Jurkat, Clone E6-1 (cell line): ENCODE data around the gene FARS2.

Experiments used
- DNase-seq: peaks from one replicate; pipeline ENCODE4 v3.0.0-alpha.2; 2011; ENCODE audit warnings: low read depth, low spot score
- H3K4me3 ChIP-seq: 2 replicates; pipeline ENCODE4 v1.5.1; 2011; ENCODE audit warnings: mild to moderate bottlenecking, low read length, control low read depth, moderate library complexity

Gene FARS2

DNA sequence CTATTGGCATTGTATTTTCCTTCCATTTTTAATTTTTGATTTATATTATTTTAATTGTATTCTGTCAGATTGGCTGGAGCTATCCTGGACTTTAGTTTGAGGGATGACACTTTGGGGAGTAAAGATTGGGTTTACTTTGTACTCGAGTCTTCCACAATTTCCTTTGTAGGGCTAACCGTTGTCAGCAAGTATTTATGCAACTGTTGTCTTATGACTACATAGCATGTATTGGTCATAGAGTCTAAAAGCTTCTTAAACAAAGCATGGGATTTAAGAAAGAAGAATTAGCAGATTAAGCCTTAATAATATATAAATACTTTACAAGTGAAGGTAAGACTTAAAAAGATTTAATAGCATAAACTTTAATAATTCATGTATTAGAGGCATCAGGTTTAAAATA lies 19.6 kb downstream of the FARS2 start:
- H3K4me3 ChIP-seq = no peak overlapping the region
- DNase-seq = no peak

DNA sequence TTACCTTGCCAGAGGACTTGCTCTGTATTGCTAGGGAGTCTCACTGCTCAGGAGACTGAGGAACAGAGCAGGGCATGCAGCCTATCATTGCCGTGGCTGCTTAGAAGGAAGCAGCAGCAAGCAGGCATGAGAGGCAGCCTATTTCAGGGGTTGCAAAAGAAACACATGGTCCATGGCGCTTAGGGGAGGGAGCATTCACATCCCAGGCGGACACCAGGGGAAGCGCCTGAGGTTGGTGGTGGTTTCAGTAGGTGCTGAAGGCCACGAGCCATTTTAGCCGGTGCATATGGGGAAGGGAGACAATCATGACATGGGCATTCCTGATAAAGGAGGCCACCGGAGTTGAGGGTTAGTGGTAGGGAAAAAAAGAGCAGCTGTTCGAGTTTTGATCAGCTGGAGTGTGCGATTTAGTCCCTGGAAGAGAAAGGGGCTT lies 20.9 kb downstream of the FARS2 start:
- H3K4me3 ChIP-seq = no peak overlapping the region
- DNase-seq = no peak

DNA sequence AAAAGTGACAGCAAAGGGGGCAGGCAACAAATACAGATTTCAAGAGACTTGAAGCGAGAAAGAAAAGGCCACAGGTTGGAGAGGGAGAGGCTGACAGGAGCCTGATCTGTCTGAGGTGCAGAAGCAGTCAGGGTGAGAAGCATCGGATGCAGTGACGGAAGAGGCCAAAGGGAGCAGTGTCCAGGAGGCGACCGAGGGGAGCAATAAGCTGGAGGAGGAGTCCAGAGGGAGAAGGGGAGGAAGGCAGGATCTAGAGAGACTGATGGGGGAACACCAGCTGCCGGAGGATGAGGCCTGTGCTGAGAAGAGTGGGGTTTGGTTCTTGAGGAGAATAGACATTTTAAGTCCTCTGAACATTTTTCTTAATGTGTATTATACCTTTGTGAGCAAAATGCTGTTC lies 23.8 kb downstream of the FARS2 start:
- no peak overlapping the region for H3K4me3 ChIP-seq
- no peak for DNase-seq

GRCh38 chr6:5285526-5285925 lies 24.2 kb downstream of the FARS2 start:
- no peak for DNase-seq

GRCh38 chr6:5286780-5287179 lies 25.5 kb downstream of the FARS2 start:
- no peak for DNase-seq

More at GRCh38 chr6:5285526-5285925, 24.2 kb downstream of the FARS2 start:
- H3K4me3 ChIP-seq = no peak overlapping the region

DNA sequence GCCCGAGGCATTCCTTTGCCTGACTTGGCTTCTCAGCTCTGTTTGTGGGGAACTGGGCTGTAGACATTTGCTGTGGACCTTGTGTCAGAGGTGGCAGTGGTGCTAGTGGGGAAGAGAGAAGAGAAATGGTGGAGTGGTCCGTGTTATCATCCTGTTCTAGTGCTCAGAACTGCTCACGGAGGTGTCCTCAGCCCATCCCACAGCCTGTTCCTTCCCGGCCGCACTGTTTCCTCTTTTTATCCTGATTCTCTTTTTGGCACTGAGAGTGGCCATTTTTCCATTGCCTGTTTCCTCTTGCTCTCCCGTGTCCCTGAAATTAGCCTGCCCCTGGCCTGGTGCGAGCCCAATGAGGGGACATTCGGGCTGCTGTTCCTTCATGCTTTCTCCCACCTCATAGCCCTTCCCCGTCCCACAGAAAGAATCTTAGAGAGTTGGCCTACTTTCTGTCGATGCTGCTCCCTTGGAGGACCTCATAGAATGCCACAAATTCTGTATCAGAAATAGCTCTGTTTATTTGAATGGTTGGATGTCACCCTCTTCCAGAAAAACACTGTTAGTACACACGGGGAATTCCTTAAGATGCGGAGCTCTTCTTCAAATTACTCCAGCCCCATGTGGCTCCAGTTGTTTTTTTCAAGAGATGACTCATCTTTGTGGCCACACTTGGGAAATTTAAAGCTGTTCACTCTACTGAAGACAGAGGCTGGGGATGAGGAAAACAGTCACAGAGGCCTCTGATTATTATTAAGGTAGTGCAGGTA lies 26.1 kb downstream of the FARS2 start:
- no peak overlapping the region for H3K4me3 ChIP-seq
- DNase-seq = no peak

More at GRCh38 chr6:5286780-5287179, 25.5 kb downstream of the FARS2 start:
- H3K4me3 ChIP-seq = no peak overlapping the region

DNA sequence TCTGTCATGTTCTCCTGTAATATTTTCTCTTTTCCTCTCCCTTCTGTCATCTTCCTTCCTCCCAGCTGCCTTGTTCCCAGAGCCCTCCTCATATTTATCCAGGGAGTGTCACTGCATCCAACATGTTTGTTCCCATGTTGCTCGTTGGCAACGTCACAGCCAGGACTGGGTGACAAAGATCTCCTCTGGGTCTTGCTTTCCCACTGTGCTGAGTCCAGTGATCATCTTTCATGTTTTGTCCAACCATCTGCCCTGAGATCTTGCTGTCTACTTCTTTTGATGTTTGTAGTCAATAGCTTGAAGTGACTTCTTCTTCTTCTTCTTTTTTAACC lies 26.6 kb downstream of the FARS2 start:
- H3K4me3 ChIP-seq = no peak overlapping the region
- DNase-seq = no peak

DNA sequence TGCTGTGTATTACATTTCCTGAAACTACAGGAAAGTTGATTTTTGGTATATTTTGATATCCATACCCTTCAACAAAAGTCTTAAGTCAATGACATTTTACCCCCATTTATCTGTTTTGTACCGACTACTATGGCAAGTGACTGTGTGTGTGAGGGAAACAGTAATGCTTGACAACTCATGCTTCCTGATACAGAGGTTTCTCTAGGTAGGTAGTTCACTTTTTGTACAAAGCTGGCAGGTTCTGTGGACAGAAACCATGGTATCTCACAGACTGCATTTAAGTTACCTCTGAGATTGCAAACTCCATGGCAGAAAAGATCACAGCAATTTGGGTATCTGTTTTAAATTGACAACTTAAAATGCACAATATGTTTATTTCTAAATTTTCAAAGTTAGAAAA lies 28.8 kb downstream of the FARS2 start:
- no peak overlapping the region for H3K4me3 ChIP-seq
- no peak for DNase-seq

- DNase-seq = no peak
- H3K4me3 ChIP-seq = no peak overlapping the region
These were observed 29.2 kb downstream of the FARS2 start for GRCh38 chr6:5290500-5290899.

DNA sequence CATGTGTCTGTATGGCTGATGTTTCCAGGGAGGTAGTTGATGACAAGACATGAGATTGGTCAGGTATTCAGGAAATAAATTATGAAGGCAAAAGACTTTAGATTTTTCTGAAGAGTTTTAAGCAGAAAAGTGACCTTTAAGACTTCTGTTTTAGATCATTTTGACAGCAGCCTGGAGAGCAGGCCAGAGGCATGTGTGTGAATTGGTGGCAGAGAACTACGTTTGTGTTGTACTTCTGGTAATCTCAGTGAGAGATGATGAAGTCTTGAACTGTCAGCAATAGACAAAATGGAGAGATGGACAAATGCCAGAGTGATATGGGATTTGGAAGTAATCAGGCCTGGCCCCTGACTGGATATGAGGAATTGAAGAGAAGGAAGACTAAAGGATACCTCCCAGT lies 30.8 kb downstream of the FARS2 start:
- H3K4me3 ChIP-seq = no peak overlapping the region
- no peak for DNase-seq

GRCh38 chr6:5293692-5294091 lies 32.4 kb downstream of the FARS2 start:
- no peak for DNase-seq
- H3K4me3 ChIP-seq = no peak overlapping the region

GRCh38 chr6:5294392-5295211 lies 33.3 kb downstream of the FARS2 start:
- DNase-seq = no peak

GRCh38 chr6:5295623-5296022 lies 34.3 kb downstream of the FARS2 start:
- H3K4me3 ChIP-seq = no peak overlapping the region
- DNase-seq = no peak

More at GRCh38 chr6:5294392-5295211, 33.3 kb downstream of the FARS2 start:
- H3K4me3 ChIP-seq = no peak overlapping the region

DNA sequence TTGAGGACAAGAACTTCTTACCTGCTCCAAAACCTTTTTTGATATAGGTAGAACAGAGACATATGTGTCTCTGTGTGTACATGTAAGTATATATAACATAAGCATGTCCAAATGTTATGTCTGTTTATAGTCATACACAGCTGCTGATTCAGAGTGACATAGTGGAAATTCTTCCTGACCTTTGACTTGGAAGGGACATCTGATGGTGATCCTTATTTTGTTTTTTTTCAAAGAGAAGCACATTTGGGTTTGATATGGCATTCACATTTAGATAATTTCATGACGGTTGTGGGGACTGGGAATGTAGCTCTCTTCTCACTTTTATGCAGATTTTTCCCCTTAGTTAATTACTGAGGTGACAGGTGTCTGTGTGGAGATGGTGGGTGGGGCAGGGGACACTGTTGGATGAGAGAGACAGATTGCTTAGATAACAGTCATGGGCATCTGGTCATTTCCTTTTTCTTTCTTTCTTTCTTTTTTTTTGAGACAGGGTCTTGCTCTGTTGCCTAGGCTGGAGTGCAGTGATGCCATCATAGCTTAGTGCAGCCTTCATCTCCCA lies 39.0 kb downstream of the FARS2 start:
- DNase-seq = no peak
- no peak overlapping the region for H3K4me3 ChIP-seq

- no peak for DNase-seq
- H3K4me3 ChIP-seq = no peak overlapping the region
These were observed 41.1 kb downstream of the FARS2 start for GRCh38 chr6:5302220-5302946.

DNA sequence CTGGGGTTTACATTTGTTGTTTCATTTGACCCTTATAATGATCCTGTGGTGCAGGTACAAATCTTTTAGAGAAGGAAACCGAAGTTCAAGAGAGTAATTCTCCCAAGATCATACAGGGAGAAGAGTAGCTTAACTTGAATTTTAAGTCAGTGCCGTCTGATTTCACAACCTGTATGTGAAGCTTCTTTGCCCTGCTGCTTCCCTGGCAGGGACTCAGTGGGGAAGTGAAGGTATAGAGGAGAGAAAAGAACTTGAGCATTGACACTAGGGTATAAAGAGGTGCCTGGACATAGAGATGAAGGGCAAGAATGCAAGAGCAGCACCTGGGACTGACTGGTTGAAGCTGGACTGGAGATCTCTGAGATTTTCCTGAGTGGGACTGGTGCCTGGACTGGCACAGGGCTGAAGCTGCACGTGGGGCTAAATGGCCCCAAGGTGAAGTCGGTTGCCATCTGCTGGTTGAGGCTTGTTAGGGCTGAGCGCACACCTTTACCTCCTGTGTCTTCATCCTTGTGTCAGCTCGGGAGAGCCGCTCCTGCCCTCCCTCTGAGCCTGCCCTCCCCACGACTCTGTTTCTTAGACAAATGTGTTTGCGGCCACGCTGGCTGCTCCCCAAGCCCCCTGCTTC lies 41.8 kb downstream of the FARS2 start:
- peak; percentile 21 for DNase-seq
- no peak overlapping the region for H3K4me3 ChIP-seq

DNA sequence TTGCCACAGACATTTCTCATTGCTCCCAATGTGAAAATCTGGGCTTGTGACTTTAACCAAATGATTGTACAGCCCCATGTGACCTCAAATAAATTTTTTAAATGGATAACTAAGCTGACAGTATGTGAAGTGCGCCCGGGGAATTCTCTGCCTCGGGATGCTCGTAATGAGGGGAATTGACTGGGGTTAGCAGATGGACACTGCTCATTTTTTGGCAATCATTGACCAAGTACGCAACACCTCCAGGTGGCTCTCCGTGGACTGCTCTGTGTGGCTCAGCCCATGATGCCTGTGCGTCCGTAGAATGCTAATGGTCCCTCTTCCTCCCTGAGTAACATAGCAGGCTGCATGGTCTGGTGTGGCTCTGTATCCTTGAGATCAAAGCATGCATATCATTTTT lies 42.4 kb downstream of the FARS2 start:
- no peak for DNase-seq
- no peak overlapping the region for H3K4me3 ChIP-seq

DNA sequence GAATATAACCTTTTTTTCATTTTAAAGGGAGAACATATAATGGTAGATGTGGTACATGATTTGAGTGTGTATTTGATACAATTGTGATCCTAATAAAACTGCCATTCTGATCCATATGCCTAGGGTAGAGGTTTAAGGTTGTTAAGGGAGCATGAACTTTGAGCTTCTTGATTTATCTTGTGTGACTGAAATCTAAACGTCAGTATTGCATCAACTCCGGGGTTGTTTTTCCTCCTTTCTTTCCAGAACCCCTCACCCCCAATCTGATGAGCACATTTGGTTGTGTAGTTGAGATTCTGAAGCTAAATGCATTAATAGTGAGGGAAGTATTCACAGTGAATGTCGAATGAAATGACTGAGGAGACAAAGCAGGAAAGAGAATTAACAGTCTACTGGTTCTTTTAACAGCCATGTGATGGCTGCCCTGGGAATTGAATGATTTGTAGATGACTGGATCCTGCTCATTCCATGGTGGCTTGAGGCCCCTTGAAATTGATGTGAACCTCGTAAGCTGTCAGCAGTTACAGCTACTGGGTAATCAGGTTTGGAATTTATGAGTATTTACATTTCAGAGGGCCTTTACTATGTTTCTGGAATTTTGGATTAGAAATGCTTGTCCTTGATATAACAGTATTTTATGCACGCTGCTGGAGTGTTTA lies 44.8 kb downstream of the FARS2 start:
- no peak overlapping the region for H3K4me3 ChIP-seq
- no peak for DNase-seq

DNA sequence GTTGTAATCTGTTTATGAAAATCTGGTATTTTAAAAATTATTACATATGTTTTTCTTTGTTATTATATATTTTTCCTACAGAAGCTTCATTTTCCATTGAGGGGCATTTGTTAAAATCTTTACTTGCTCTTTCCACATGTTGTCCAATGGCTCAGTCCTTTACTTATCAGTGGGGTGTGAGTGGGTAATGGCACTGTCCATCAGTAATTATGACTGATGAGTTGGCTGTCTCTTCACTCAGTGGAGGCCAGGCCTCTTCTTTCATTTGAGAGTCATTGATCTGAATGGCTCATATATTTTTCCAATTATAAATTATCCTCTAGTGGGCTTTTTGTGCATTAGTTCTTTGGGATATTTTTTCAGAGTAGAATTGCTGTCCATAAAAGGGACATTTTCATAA lies 45.7 kb downstream of the FARS2 start:
- H3K4me3 ChIP-seq = no peak overlapping the region
- DNase-seq = no peak
